ENCODE data around the gene QKI. TPM values are rescaled to one million over a fixed set of nuclear protein-coding genes. Genes with fewer than 3 reads are reported as not detected.
"Not testable (repeated sequence)": the region's sequence is repeated elsewhere in the genome, so short reads cannot be mapped to it uniquely, and the experiment has no call there.

The QKI gene
- total RNA-seq, 4 donors from 2014 or later = 229 to 300 (median 263) TPM

GRCh38 chr6:163463795-163464194 lies 49.3 kb downstream of the QKI start:
- no peak for ATAC-seq (ENCODE audit: low FRiP score)
- DNase-seq (ENCODE audit: low spot score) = no peak
- TF ChIP-seq CTCF (IDR thresholded peaks at IDR 0.05) = no peak

GRCh38 chr6:163466839-163467390 lies 52.4 kb downstream of the QKI start:
- no peak for ATAC-seq (ENCODE audit: low FRiP score)
- no peak for TF ChIP-seq CTCF (IDR thresholded peaks at IDR 0.05)

GRCh38 chr6:163468738-163469137 lies 54.2 kb downstream of the QKI start:
- ATAC-seq (ENCODE audit: low FRiP score) = no peak
- DNase-seq (ENCODE audit: low spot score) = no peak
- TF ChIP-seq CTCF (IDR thresholded peaks at IDR 0.05) = no peak

More at GRCh38 chr6:163466839-163467390, 52.4 kb downstream of the QKI start:
- no peak for DNase-seq (ENCODE audit: low spot score)

- no peak for DNase-seq (ENCODE audit: low spot score)
- no peak for ATAC-seq (ENCODE audit: low FRiP score)
- TF ChIP-seq CTCF (IDR thresholded peaks at IDR 0.05) = no peak
These were observed 55.0 kb downstream of the QKI start for GRCh38 chr6:163469459-163469985.

GRCh38 chr6:163470611-163471010 lies 56.1 kb downstream of the QKI start:
- no peak for TF ChIP-seq CTCF (IDR thresholded peaks at IDR 0.05)
- ATAC-seq (ENCODE audit: low FRiP score) = no peak

GRCh38 chr6:163474581-163474980 lies 60.1 kb downstream of the QKI start:
- DNase-seq (ENCODE audit: low spot score) = no peak
- no peak for TF ChIP-seq CTCF (IDR thresholded peaks at IDR 0.05)
- no peak for ATAC-seq (ENCODE audit: low FRiP score)

More at GRCh38 chr6:163470611-163471010, 56.1 kb downstream of the QKI start:
- no peak for DNase-seq (ENCODE audit: low spot score)

GRCh38 chr6:163476946-163477345 lies 62.4 kb downstream of the QKI start:
- not testable (repeated sequence) for ATAC-seq (ENCODE audit: low FRiP score); DNase-seq (ENCODE audit: low spot score)
